ENCODE measurements around the gene EIF2D. TPM values are rescaled to one million over a fixed set of nuclear protein-coding genes. Genes with fewer than 3 reads are reported as not detected.

EIF2D gene
- total and polyA plus RNA-seq, 8 donors = 16.9 to 130 (median 48.8) TPM

- DNase-seq = peak; percentile 97 to 98
- intact Hi-C loops (cut with DNase I; ENCODE audit: low total_unique reads) = loop anchor here (10.0 kb wide), 1 partner anchor 279 kb away; no protein-coding TSS in a partner anchor
- no peak for TF ChIP-seq EP300 (IDR thresholded peaks at IDR 0.05)
- peak; percentile 96 to 99 (median 99) for TF ChIP-seq POLR2AphosphoS5 (IDR thresholded peaks at IDR 0.05)
- TF ChIP-seq POLR2A (IDR thresholded peaks at IDR 0.05) = peak in 2 of 4 donors; percentile 61 to 77
- no peak for TF ChIP-seq CTCF (IDR thresholded peaks at IDR 0.05)
- Histone ChIP-seq H3K9me3 (no peaks in the 10 kb centered on the region), H3K4me3 (peak within 1 kb of the TSS; percentile 75 to 97 (median 88)), H3K4me1 (peaks cover 9 to 40% (median 30%) of the 10 kb centered on the region in 4 donors), H3K36me3 (peaks cover 0 to 3% (median 0%) of the 10 kb centered on the region in 4 donors), H3K27ac (peak within 1 kb of the TSS; percentile 81 to 91 (median 85)), H3K27me3 (no peaks in the 10 kb centered on the region)
- 0 to 1% (median 0%) methylated on average over 35 to 84 of the region's 84 CpGs for WGBS, 5 donors
Measured at GRCh38 chr1:206635080-206635977, 23.1 kb upstream of the EIF2D start, which contains the start of gene DYRK3. TSS of gene DYRK3 (plus strand) at chr1:206635536. CDS start at chr1:206635704, 168 bp downstream.

GRCh38 chr1:206634365-206635079 lies 22.3 kb upstream of the EIF2D start:
- Histone ChIP-seq H3K27ac (peak overlapping the region; percentile 72 to 91 (median 85)), H3K9me3 (no peaks in the 10 kb centered on the region), H3K4me3 (peak overlapping the region; percentile 75 to 97 (median 88)), H3K4me1 (peaks cover 9 to 40% (median 30%) of the 10 kb centered on the region in 4 donors), H3K36me3 (peaks cover 0 to 3% (median 0%) of the 10 kb centered on the region in 4 donors), H3K27me3 (no peaks in the 10 kb centered on the region)
- TF ChIP-seq EP300 (IDR thresholded peaks at IDR 0.05) (no peak), POLR2AphosphoS5 (IDR thresholded peaks at IDR 0.05) (peak in 1 of 3 donors; percentile 47), CTCF (IDR thresholded peaks at IDR 0.05) (peak in 5 of 7 experiments; percentile 58 to 87 (median 75))
- 8 to 15% (median 11%) methylated on average over 26 of the region's 26 CpGs for WGBS, 5 donors
- peak; percentile 95 for DNase-seq
- intact Hi-C loops (cut with DNase I; ENCODE audit: low total_unique reads) = loop anchor here (5.0 to 10.0 kb wide), 2 partner anchors 33 to 280 kb away; no protein-coding TSS in a partner anchor

GRCh38 chr1:206633708-206634121 lies 21.4 kb upstream of the EIF2D start:
- Histone ChIP-seq H3K4me3 (no peak overlapping the region), H3K36me3 (no peaks in the 10 kb centered on the region), H3K27ac (peak overlapping the region in 3 of 5 donors; percentile 85 to 91 (median 89)), H3K4me1 (peaks cover 9 to 40% (median 30%) of the 10 kb centered on the region in 4 donors), H3K9me3 (no peaks in the 10 kb centered on the region), H3K27me3 (no peaks in the 10 kb centered on the region)
- 39 to 48% (median 42%) methylated on average over 9 of the region's 9 CpGs for whole genome bisulfite sequencing, 5 donors
- intact Hi-C loops (cut with DNase I; ENCODE audit: low total_unique reads) = loop anchor here (5.0 to 10.0 kb wide), 2 partner anchors 34 to 281 kb away; no protein-coding TSS in a partner anchor
- peak in 1 of 2 donors; percentile 64 for DNase-seq
- TF ChIP-seq POLR2A (IDR thresholded peaks at IDR 0.05) (no peak), POLR2AphosphoS5 (IDR thresholded peaks at IDR 0.05) (peak in 1 of 3 donors; percentile 53), EP300 (IDR thresholded peaks at IDR 0.05) (no peak)

- Histone ChIP-seq H3K27ac (peak overlapping the region in 1 of 5 donors; percentile 35), H3K9me3 (no peaks in the 10 kb centered on the region), H3K27me3 (no peaks in the 10 kb centered on the region), H3K36me3 (no peaks in the 10 kb centered on the region), H3K4me3 (no peak overlapping the region), H3K4me1 (peaks cover 9 to 24% (median 21%) of the 10 kb centered on the region in 4 donors)
- WGBS, 5 donors = 15 to 29% (median 25%) methylated on average over 4 of the region's 4 CpGs
- intact Hi-C loops (cut with DNase I; ENCODE audit: low total_unique reads) = loop anchor here (5.0 to 10.0 kb wide), 2 partner anchors 36 to 284 kb away; no protein-coding TSS in a partner anchor
- peak; percentile 55 to 91 for DNase-seq
- no peak for TF ChIP-seq EP300 (IDR thresholded peaks at IDR 0.05)
- TF ChIP-seq POLR2A (IDR thresholded peaks at IDR 0.05) = no peak
- peak in 2 of 3 donors; percentile 14 to 54 for TF ChIP-seq POLR2AphosphoS5 (IDR thresholded peaks at IDR 0.05)
- TF ChIP-seq CTCF (IDR thresholded peaks at IDR 0.05) = peak in 5 of 7 experiments; percentile 4 to 45 (median 32)
Measured at GRCh38 chr1:206631085-206631509, 18.8 kb upstream of the EIF2D start.
